ENCODE measurements around the gene CUL9. TPM values are rescaled to one million over a fixed set of nuclear protein-coding genes. Genes with fewer than 3 reads are reported as not detected.

The CUL9 gene
- total RNA-seq, 1 donor from 2014 or later = 11.1 TPM

DNA sequence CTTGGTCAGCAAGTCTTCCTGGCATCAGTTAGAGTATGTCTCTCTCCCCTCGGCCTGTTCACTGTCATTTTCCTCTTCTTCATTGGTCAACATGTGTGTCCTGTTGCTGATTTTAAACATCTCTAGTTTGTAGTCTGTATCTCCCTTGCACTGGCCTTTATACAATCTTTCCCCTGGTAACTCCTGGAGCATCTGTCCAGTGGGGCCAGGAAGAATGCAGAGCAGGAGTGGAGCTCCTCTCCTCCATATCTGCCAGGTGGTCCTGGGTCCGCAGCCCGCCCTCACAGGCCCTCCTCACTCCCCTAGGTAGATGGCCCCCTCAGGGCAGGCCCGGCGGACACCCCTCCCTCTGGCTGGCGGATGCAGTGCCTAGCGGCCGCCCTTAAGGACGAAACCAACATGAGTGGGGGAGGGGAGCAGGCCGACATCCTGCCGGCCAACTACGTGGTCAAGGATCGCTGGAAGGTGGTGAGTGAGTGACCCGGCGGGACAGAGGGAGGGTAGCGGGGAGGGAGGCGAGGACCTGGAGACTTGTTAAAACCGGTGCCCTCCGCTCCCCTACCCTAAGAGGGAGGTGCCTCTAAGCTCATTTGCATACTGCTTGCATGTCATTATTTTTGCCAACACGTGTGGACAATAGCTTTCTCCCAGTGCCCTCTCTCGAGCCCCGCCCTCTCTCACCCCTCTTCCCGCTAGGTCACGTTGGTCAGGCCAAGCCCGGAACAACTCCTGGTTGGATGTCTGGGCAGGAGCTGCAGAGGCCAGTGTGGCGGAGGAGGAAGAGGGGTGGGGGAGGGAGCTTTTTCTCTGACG lies 64.5 kb downstream of the CUL9 start:
- DNase-seq (ENCODE audit: low read depth) (no peak), FAIRE-seq (no peak)
- peaks cover 26% of the 10 kb centered on the region for H3K27me3 Mint-ChIP-seq (ENCODE audit: low read depth, unreplicated experiment)
- no peak overlapping the region for H3K27ac ChIP-seq (ENCODE audit: low read depth, low read length)
- no peaks in the 10 kb centered on the region for H3K4me1 Mint-ChIP-seq (ENCODE audit: low read depth, unreplicated experiment)
- TF ChIP-seq, protein P1, sequence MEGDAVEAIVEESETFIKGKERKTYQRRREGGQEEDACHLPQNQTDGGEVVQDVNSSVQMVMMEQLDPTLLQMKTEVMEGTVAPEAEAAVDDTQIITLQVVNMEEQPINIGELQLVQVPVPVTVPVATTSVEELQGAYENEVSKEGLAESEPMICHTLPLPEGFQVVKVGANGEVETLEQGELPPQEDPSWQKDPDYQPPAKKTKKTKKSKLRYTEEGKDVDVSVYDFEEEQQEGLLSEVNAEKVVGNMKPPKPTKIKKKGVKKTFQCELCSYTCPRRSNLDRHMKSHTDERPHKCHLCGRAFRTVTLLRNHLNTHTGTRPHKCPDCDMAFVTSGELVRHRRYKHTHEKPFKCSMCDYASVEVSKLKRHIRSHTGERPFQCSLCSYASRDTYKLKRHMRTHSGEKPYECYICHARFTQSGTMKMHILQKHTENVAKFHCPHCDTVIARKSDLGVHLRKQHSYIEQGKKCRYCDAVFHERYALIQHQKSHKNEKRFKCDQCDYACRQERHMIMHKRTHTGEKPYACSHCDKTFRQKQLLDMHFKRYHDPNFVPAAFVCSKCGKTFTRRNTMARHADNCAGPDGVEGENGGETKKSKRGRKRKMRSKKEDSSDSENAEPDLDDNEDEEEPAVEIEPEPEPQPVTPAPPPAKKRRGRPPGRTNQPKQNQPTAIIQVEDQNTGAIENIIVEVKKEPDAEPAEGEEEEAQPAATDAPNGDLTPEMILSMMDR (IDR thresholded peaks at IDR 0.05; ENCODE audit: insufficient read depth, low read depth, low read length) = no peak
- no peak for TF ChIP-seq EZH2 (IDR thresholded peaks at IDR 0.05; ENCODE audit: insufficient read depth, low read length)
- no peak overlapping the region for H3K9ac ChIP-seq (ENCODE audit: low read length)
- peaks cover 72% of the 10 kb centered on the region for H3K27me3 ChIP-seq (ENCODE audit: insufficient read depth, low read length)
- no peaks in the 10 kb centered on the region for H3K79me2 ChIP-seq (ENCODE audit: insufficient read depth, low read length)
- H3K9me3 ChIP-seq (ENCODE audit: insufficient read depth, low read depth, low read length) = no peaks in the 10 kb centered on the region
- H3K9me3 Mint-ChIP-seq (ENCODE audit: unreplicated experiment) = peaks cover 2% of the 10 kb centered on the region
- no peaks in the 10 kb centered on the region for H4K20me1 ChIP-seq (ENCODE audit: insufficient read depth, low read length)
- peak overlapping the region; percentile 77 for H3K4me2 ChIP-seq (ENCODE audit: low read length)
- peak overlapping the region; percentile 70 for H3K4me3 Mint-ChIP-seq (ENCODE audit: unreplicated experiment)
- H3K4me1 ChIP-seq (ENCODE audit: insufficient read depth, low read length) = peaks cover 8% of the 10 kb centered on the region
- no peaks in the 10 kb centered on the region for H3K36me3 Mint-ChIP-seq (ENCODE audit: low read depth, unreplicated experiment)
- no peak overlapping the region for H3K27ac Mint-ChIP-seq (ENCODE audit: unreplicated experiment)
- H3K36me3 ChIP-seq (ENCODE audit: insufficient read depth, low read length) = no peaks in the 10 kb centered on the region
- H3K4me3 ChIP-seq (ENCODE audit: insufficient read depth, low read depth, low read length) = peak overlapping the region; percentile 44
- H2AFZ ChIP-seq (ENCODE audit: low read depth, low read length) = peak overlapping the region; percentile 74

DNA sequence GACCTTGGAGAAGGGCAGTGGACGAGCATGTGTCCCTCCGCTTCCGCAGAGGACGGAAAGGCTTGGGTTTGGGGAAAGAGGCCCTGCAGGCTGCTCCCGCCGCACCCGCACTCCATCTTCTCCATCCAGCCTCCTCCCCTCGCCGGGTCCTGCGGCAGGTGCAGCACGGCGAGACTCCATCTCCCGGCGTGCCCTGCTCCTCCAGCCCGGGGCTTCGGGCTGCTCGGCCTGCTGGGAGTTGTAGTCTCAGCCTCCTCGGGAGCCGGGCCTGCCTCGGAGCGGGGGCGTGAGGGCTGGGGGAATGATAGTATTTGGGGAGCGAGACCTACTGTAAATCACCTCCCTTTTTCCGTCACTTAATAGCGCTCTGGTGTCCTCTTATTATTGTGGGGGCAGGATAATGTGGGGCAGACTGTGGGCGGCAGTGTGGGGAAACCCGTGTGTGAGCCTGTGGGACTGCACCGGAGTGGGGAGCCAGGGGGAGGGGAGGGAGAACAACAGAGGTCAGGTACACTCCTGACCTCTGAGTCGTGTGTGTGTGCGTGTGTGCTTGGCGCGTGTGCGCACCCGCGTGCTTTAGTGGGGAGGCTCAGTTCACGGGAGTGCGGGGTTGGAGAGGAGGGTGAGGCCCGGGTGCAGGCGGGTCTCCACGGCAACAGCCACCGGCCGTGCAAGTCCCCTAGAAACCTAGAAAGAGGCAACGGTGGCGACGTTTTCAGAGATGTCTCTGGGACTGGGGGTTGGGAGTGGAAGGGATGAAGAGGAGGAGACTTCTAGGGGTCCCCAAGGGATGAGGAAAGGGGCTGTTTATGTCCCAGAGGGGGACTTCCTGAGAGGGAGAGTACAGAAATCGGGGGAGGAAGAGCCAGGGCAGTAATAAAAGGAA lies 65.4 kb downstream of the CUL9 start:
- no peak for FAIRE-seq
- H2AFZ ChIP-seq (ENCODE audit: low read depth, low read length) = peak overlapping the region; percentile 74
- H3K79me2 ChIP-seq (ENCODE audit: insufficient read depth, low read length) = no peaks in the 10 kb centered on the region
- Mint-ChIP-seq H3K36me3 (ENCODE audit: low read depth, unreplicated experiment) (no peaks in the 10 kb centered on the region), H3K27me3 (ENCODE audit: low read depth, unreplicated experiment) (peaks cover 32% of the 10 kb centered on the region), H3K9me3 (ENCODE audit: unreplicated experiment) (no peaks in the 10 kb centered on the region), H3K27ac (ENCODE audit: unreplicated experiment) (peak overlapping the region; percentile 10), H3K4me3 (ENCODE audit: unreplicated experiment) (peak overlapping the region; percentile 70), H3K4me1 (ENCODE audit: low read depth, unreplicated experiment) (no peaks in the 10 kb centered on the region)
- H4K20me1 ChIP-seq (ENCODE audit: insufficient read depth, low read length) = no peaks in the 10 kb centered on the region
- H3K27ac ChIP-seq (ENCODE audit: low read depth, low read length) = no peak overlapping the region
- H3K36me3 ChIP-seq (ENCODE audit: insufficient read depth, low read length) = no peaks in the 10 kb centered on the region
- H3K9me3 ChIP-seq (ENCODE audit: insufficient read depth, low read depth, low read length) = no peaks in the 10 kb centered on the region
- H3K4me3 ChIP-seq (ENCODE audit: insufficient read depth, low read depth, low read length) = peak overlapping the region; percentile 44
- H3K9ac ChIP-seq (ENCODE audit: low read length) = no peak overlapping the region
- peaks cover 8% of the 10 kb centered on the region for H3K4me1 ChIP-seq (ENCODE audit: insufficient read depth, low read length)
- peak overlapping the region; percentile 77 for H3K4me2 ChIP-seq (ENCODE audit: low read length)
- peaks cover 69% of the 10 kb centered on the region for H3K27me3 ChIP-seq (ENCODE audit: insufficient read depth, low read length)
- TF ChIP-seq, protein P1 (IDR thresholded peaks at IDR 0.05; ENCODE audit: insufficient read depth, low read depth, low read length) = no peak
- peak; percentile 35 for TF ChIP-seq EZH2 (IDR thresholded peaks at IDR 0.05; ENCODE audit: insufficient read depth, low read length)
- DNase-seq (ENCODE audit: low read depth) = no peak

All from astrocyte (in vitro differentiated cells and primary cell).